ENCODE measurements around the gene SUPT3H. TPM values are rescaled to one million over a fixed set of nuclear protein-coding genes. Genes with fewer than 3 reads are reported as not detected.

Gene SUPT3H
- total and polyA plus RNA-seq, 4 donors = 0.85 to 4.8 (median 2.4) TPM

- TF ChIP-seq, protein P1, sequence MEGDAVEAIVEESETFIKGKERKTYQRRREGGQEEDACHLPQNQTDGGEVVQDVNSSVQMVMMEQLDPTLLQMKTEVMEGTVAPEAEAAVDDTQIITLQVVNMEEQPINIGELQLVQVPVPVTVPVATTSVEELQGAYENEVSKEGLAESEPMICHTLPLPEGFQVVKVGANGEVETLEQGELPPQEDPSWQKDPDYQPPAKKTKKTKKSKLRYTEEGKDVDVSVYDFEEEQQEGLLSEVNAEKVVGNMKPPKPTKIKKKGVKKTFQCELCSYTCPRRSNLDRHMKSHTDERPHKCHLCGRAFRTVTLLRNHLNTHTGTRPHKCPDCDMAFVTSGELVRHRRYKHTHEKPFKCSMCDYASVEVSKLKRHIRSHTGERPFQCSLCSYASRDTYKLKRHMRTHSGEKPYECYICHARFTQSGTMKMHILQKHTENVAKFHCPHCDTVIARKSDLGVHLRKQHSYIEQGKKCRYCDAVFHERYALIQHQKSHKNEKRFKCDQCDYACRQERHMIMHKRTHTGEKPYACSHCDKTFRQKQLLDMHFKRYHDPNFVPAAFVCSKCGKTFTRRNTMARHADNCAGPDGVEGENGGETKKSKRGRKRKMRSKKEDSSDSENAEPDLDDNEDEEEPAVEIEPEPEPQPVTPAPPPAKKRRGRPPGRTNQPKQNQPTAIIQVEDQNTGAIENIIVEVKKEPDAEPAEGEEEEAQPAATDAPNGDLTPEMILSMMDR (IDR thresholded peaks at IDR 0.05; ENCODE audit: low read depth, low read length, missing input control) = no peak
- TF ChIP-seq NR2F2 (IDR thresholded peaks at IDR 0.05) = no peak
- no peak for TF ChIP-seq YY1 (IDR thresholded peaks at IDR 0.05)
- TF ChIP-seq ATF3 (IDR thresholded peaks at IDR 0.05) = no peak
- TF ChIP-seq RAD21 (IDR thresholded peaks at IDR 0.05) = no peak
- no peak for TF ChIP-seq HNF4A (conservative IDR thresholded peaks at IDR 0.05)
- no peak for TF ChIP-seq SP1 (IDR thresholded peaks at IDR 0.05)
- TF ChIP-seq JUND (IDR thresholded peaks at IDR 0.05) = no peak
- TF ChIP-seq FOXA1 (IDR thresholded peaks at IDR 0.05) = no peak
- no peak for TF ChIP-seq RXRA (IDR thresholded peaks at IDR 0.05)
- no peak for TF ChIP-seq MAX (IDR thresholded peaks at IDR 0.05)
- no peak for TF ChIP-seq EGR1 (IDR thresholded peaks at IDR 0.05; ENCODE audit: low read depth in 2 of 2)
- no peak for TF ChIP-seq ZBTB33 (IDR thresholded peaks at IDR 0.05)
- TF ChIP-seq TAF1 (conservative IDR thresholded peaks at IDR 0.05) = no peak
- H3K9ac ChIP-seq (ENCODE audit: low read depth in 1 of 2, low read length in 2 of 2) = no peak overlapping the region
- 96% methylated on average over 1 of the region's 1 CpG for WGBS
- no peak overlapping the region for H3K4me3 ChIP-seq (ENCODE audit: low read depth in 1 of 3, low read length in 3 of 3)
- H3K36me3 ChIP-seq (ENCODE audit: control insufficient read depth in 4 of 4, insufficient read depth in 3 of 4, low read depth in 1 of 4, low read length in 3 of 4) = no peaks in the 10 kb centered on the region
- peaks cover 0 to 8% (median 0%) of the 10 kb centered on the region in 4 donors for H3K4me1 ChIP-seq (ENCODE audit: control insufficient read depth in 4 of 4, insufficient read depth in 4 of 4, low read length in 3 of 4)
- no peaks in the 10 kb centered on the region for H3K27me3 ChIP-seq (ENCODE audit: control insufficient read depth in 4 of 4, insufficient read depth in 4 of 4, low read length in 3 of 4)
- H3K27ac ChIP-seq (ENCODE audit: low read depth in 1 of 2, low read length in 2 of 2) = no peak overlapping the region
- peaks cover 0 to 11% (median 5%) of the 10 kb centered on the region in 4 donors for H3K9me3 ChIP-seq (ENCODE audit: control insufficient read depth in 4 of 4, low read length in 3 of 4)
- no peak for DNase-seq (ENCODE audit: low spot score)
Measured at GRCh38 chr6:44942798-44943197, 434.9 kb downstream of the SUPT3H start.

GRCh38 chr6:44942201-44942600 lies 435.5 kb downstream of the SUPT3H start:
- TF ChIP-seq ATF3 (IDR thresholded peaks at IDR 0.05) (no peak), TAF1 (conservative IDR thresholded peaks at IDR 0.05) (no peak), REST (IDR thresholded peaks at IDR 0.05) (no peak), RXRA (IDR thresholded peaks at IDR 0.05) (no peak), HNF4G (IDR thresholded peaks at IDR 0.05) (no peak), YY1 (IDR thresholded peaks at IDR 0.05) (no peak), EGR1 (IDR thresholded peaks at IDR 0.05; ENCODE audit: low read depth in 2 of 2) (no peak), FOXA2 (IDR thresholded peaks at IDR 0.05) (no peak), GABPA (IDR thresholded peaks at IDR 0.05 in 1 of 2, conservative IDR thresholded peaks at IDR 0.05 in 1 of 2) (no peak), NR2F2 (IDR thresholded peaks at IDR 0.05) (no peak), JUND (IDR thresholded peaks at IDR 0.05) (no peak), RAD21 (IDR thresholded peaks at IDR 0.05) (no peak), HNF4A (conservative IDR thresholded peaks at IDR 0.05) (no peak), MAX (IDR thresholded peaks at IDR 0.05) (no peak), FOXA1 (IDR thresholded peaks at IDR 0.05) (no peak)
- TF ChIP-seq, protein P1 (IDR thresholded peaks at IDR 0.05; ENCODE audit: low read depth, low read length, missing input control) = no peak
- peaks cover 0 to 11% (median 5%) of the 10 kb centered on the region in 4 donors for H3K9me3 ChIP-seq (ENCODE audit: control insufficient read depth in 4 of 4, low read length in 3 of 4)
- DNase-seq (ENCODE audit: low spot score) = no peak
- H3K27me3 ChIP-seq (ENCODE audit: control insufficient read depth in 4 of 4, insufficient read depth in 4 of 4, low read length in 3 of 4) = no peaks in the 10 kb centered on the region
- no peak overlapping the region for H3K9ac ChIP-seq (ENCODE audit: low read depth in 1 of 2, low read length in 2 of 2)
- H3K4me3 ChIP-seq (ENCODE audit: low read depth in 1 of 3, low read length in 3 of 3) = no peak overlapping the region
- no peak overlapping the region for H3K27ac ChIP-seq (ENCODE audit: low read depth in 1 of 2, low read length in 2 of 2)
- H3K4me1 ChIP-seq (ENCODE audit: control insufficient read depth in 4 of 4, insufficient read depth in 4 of 4, low read length in 3 of 4) = peaks cover 0 to 8% (median 0%) of the 10 kb centered on the region in 4 donors
- no peaks in the 10 kb centered on the region for H3K36me3 ChIP-seq (ENCODE audit: control insufficient read depth in 4 of 4, insufficient read depth in 3 of 4, low read depth in 1 of 4, low read length in 3 of 4)
- 92% methylated on average over 6 of the region's 6 CpGs for WGBS
